NCI-H510A treated with DMSO at 0.1 percent for 48 hours (cell line): ENCODE results near the gene PLEKHJ1.

Experiments
- DNase-seq: peaks from one replicate; lab custom pipeline; 2025; lab: John Stamatoyannopoulos, UW

Gene PLEKHJ1

DNA sequence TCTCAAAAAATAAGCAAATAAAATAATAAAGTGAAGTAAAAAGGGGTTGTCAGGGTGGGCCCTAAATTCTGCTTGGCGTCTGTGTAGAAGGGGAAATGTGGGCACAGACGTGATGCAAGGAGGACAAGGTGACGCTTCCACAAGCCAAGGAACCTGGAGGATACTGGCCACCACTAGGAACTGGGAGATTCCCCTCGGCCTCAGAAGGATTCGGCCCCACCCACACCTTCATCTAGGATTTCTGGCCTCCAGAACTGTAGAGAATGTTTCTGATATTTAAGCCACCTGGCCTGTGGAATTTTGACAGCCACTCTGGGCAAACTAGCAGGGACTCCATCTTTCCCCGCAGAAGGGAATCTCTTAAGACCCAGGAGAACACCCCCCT is 1.1 kb downstream of the PLEKHJ1 start:
- no peak for DNase-seq

DNA sequence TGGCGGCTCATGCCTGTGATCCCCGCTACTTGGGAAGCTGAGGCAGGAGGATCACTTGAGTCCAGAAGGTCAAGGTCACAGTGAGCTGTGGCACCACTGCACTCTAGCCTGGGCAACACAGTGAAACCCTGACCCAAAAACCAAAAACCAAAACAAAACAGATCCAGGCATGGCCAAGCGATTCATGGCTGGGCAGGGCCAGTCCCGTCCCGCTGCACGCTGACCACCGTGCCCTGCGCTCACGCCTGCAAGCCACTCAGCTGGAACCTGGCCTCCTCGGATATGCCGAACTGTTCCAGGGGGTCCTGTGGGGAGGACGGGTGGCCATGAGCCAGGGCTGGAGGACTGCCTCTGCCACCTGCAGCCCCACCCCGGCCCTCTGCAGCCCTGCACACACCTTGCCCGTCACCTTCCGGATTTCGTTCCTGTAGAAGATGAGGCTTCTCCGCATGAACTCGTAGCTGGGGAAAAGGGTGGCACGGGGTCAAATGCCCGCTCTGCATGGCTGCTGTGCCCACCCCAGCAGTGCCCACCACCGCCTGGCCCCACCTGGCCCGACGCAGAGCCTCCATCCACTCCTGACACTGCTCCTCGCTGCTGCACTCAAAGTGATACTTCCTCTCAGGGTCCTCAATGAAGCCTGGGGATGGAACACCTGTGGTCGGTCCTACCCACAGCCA is 2.4 kb downstream of the PLEKHJ1 start:
- DNase-seq, result no peak

DNA sequence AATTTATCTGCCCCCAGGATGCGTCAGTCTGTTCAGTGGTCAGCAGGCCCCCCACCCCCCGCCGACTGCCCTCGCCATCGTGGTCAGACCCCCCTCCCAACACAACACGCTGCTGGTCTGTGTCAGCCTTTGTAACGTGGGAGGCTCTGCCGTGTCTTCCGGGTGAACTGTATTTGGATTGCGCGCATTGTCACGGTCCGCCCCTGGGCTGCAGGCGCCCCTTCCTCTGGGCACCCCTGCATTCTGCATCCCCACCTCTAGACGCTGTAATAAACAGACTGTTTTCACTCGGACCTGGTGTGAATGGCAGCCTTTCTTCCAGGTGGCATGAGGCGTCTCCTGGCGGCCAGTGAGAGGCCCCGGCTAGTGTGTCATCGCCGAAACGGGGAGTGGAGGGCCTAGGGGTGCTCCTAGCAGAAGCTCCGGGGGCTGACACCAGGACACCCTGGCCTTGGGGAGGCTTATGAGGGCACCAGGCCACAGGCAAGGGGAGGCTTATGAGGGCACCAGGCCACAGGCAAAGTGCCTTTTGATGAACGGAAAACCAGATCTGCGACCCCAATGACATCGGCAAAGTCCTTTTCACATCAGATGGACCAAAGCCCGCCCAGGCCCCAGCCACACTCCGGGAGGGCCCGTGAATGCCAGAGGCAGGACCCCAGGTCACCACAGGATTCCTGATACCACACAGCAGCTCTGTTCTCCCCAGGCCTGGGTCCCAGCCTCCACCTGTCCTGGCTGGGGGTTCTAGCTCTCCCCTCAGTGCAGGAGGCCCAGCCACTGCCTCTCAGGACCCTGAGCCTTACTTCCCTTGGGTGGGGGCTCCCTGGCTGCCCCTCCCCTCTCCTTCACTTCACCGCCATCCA is 3.6 kb downstream of the PLEKHJ1 start:
- no peak for DNase-seq

DNA sequence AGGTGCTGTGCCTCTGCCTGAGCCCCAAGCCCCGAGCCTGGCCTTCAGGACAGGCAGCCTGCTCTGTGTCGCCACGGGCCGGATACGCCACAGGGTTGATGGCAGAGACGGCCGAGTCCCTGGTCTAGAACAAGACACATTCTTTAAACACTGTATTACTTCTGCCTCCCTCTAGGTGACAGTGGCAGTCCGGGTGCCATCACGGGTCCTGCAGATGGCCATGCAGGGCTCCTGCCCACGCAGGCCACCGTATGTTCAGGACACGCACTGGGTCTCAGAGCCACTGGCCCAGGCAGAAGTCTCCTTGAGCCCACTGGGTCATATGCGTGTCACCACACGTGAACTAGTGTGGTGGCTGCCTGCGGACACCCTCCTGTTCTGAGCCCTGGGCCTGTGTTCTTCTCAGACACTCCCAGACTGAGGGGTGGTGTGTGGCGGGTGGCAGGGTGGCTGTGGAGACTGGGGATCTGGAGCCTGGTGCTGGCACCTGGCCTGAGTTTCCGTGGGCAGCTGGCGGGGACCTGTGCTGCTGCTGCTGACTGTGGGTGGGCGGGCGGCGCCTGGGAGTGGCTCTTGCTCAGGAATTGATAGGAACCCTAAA is 4.4 kb downstream of the PLEKHJ1 start:
- no peak for DNase-seq

DNA sequence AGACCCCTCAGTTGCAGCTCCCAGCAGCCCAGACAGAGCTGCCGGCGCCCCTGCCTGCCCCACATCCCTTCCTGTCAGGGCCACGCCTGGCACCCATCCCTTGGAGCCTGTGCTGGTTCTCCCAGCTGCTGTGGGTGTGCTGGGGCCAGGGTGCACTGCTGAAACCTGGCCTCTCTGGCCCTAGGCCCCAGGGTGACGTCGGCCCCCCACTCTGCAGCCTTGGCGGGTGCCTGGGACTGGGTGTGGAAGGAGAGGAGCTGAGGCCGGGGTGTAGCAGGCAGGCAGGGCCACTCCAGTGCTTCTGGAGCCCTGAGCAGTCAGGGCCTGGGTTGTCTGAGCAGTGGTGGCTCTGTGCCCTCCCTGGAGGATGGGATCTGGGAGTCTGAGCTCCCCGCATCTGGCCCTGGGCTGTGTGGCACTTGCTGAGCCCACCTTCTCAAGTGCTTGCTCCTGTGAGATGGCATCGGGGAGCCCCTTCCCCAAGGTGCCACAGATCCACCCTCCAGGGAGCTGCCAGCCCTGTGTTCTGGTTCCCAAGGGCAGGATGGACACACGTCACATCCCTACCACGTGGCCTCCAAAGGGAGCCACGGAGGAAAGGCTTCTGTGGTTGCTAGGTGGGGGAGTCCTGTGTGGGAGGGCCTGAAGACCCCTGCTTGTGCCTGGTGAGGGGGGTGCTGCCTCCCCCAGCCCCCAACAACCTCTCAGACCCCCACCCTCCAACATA is 5.2 kb downstream of the PLEKHJ1 start:
- DNase-seq, result no peak

DNA sequence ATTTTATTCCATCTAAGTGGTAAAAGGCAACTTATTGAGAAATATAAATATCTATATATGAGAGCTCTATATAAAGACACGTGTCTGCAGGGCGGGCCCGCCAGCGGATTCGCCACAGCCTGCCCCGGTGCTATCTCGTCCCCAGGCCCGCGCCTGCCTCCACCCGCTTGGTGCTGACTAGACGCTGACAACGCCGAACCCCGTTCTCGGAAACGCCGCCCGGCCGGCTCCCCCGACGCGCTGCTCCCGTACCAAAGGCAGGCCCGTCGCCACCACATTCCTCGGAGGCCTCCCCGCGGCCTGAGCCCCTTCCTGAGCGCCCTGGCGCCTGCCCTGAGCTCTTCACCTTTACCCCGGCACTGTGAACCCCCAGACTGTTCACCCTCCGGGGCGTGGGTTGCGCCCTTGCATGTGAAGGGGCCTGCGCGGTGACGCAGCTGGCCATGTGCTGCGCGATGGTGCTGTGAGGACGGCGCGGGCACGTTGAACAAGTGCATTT is 6.0 kb downstream of the PLEKHJ1 start:
- no peak for DNase-seq

DNA sequence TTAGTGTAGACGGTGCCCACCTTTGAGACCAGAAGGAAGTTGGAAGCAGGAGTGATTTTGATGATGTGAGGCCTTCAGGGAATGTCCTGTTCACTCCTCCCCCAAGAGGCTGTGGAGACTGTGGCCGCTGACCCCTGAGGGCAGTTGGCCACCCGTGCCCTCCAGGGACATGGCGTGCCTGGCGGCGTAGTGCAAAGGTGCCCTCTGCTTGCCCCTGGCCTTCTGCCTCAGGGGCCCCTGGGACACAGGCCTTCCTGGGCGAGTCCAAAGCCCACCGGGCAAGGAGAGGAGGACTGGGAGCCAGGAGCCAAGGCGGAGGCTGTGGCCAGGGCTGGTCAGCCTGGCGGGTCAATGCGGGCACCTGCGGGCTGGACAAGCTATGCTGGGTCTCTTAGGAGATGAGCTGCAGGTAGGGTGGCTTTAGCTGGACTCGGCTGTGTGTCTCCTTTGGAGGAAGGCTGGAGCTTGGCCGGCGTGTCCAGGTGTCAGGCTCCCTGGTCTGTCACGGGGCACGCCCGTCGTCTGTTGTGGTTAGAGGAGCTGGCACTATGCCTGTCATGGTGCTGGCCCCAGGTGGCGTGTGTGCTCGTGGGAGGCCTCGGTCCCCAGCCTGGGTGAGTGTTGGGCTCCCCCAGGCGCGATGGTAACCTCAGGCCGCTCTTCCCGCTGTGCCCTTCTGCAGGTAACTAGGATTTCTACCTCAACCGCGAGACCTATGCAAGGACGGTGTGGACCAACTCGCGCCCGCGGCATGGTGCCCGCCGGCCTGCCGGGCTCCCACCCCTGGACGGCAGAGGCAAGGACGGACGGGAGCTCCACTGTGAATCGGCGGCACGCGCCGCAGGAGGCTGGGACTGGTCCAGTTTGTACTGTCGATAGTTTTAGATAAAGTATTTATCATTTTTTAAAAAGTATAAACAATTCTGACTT is 6.8 kb downstream of the PLEKHJ1 start:
- no peak for DNase-seq

DNA sequence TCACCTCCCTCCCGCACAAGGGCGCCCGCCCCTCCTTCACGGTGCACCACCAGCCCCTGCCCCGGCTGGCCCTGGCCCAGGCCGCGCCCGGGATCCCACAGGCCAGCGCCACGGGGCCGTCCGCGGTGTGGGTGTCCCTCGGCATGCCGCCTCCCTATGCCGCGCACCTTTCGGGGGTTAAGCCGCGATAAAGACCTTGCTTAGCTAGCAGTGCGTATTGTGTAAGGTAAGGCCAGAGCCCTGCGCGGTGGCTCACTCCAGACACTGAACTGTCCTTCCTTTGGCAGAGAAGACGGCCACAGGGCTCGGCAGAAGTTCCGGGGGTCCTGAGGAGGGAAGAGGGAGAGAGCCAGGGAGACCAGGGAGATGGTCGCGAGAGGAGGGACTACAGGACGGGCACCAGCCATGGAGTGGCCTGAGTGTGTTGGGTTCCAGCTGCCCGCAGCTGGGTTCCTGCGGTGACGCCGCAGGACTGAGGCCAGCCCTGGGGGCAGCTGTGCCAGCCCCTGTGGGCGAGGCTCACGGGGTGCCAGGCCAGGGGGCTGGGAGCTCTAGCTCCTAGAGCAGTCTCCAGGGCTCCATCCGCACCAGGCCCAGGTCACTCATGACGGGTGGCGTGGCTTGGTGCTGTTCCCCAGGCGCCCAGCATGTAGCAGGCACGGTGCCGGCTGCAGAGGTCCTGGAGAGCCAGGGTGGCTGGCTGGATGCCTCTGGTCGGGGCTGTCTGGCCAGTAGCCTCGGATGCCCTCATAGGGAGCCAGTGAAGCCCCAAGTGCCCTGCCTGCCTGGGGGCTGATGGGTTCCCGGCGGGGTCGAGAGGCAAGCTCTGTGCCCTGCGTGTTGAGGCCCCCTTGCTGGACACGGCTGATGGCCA is 7.7 kb downstream of the PLEKHJ1 start:
- no peak for DNase-seq

DNA sequence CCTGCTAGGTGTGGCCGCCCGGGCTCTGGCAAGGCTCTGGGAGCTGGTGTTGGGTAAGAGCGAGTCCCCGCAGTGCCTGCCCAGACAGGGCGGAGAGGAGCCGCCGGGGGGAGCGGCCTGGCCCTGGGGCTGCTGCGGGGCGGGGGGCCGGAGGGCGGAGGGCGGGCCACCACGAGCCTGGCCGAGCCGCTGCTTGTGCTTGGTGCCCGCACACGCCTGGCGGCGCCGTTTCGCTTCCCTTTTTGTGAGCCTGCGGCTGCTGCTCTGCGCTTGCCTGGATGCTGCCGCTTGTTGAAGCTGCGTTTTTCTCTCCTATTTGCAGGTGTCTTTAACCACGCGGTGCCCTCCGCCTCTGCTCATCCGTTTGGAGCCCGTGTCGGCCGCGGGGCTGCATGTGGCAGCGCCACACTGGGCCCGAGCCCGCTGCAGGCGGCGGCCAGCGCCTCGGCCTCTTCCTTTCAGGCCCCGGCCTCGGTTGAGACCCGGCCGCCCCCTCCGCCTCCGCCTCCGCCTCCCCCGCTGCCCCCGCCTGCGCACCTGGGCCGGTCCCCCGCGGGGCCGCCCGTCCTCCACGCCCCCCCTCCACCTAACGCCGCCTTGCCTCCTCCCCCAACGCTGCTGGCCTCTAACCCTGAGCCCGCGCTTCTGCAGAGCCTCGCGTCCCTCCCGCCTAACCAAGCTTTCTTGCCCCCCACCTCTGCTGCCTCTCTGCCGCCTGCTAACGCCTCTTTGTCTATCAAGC is 8.5 kb downstream of the PLEKHJ1 start:
- DNase-seq, result no peak

DNA sequence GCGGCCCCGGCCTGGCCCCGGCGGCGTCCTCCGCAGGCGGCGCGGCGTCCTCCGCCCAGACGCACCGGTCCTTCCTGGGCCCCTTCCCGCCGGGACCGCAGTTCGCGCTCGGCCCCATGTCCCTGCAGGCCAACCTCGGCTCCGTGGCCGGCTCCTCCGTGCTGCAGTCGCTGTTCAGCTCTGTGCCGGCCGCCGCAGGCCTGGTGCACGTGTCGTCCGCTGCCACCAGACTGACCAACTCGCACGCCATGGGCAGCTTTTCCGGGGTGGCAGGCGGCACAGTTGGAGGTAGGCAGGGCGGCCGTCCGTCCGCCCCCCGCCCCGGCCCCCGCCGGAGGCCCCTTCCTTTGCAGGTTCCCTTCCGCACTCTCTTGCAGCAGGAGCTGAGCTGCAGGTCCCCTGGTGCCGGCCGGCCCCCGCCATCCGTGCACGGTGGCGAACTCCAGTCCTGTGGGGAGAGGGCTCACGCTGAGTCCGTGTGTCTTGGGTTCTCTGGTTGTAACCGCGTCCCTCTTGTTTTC is 9.2 kb downstream of the PLEKHJ1 start:
- DNase-seq, result no peak

DNA sequence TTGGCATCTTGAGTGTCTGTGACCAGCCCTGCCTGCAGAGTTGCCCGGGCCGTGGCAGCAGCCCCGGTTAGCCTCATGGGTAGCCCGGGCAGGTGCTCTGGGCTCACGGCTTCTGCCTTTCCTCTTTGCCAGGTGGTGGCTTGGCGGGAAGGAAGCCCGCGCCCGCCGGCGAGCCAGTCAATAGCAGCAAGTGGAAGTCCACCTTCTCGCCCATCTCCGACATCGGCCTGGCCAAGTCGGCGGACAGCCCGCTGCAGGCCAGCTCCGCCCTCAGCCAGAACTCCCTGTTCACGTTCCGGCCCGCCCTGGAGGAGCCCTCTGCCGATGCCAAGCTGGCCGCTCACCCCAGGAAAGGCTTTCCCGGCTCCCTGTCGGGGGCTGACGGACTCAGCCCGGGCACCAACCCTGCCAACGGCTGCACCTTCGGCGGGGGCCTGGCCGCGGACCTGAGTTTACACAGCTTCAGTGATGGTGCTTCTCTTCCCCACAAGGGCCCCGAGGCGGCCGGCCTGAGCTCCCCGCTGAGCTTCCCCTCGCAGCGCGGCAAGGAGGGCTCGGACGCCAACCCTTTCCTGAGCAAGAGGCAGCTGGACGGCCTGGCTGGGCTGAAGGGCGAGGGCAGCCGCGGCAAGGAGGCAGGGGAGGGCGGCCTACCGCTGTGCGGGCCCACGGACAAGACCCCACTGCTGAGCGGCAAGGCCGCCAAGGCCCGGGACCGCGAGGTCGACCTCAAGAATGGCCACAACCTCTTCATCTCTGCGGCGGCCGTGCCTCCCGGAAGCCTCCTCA is 9.9 kb downstream of the PLEKHJ1 start:
- DNase-seq, result no peak

DNA sequence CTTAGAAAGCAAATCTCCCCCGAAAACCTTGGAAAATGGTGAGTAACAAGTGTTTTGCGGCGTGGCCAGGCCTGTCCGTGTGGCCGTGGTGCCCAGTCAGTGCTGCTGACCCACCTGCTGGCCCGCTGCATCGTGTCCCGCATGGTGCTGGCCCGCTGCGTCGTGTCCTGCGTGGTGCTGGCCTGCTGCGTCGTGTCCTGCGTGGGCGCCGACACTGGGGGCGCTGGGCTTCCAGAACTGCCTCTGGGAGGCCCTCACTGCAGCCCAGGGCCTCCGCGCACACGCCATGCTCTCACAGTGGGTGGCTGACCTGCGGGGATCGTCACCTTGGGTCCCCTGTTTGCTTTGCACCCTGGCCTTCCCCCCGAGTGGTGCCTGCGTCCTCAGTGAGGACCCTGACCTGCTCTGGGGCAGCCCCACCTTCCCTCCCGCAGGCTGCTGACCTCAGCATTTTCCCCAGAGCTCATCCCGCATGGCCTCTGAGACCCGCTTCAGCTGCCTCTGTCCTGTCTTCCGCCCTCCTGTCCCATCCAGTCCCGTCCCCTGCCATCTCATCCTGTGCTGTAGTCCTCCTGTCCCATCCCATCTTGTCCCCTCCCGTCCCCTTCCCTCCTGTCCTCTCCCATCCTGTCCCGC is 10.6 kb downstream of the PLEKHJ1 start:
- DNase-seq, result no peak

DNA sequence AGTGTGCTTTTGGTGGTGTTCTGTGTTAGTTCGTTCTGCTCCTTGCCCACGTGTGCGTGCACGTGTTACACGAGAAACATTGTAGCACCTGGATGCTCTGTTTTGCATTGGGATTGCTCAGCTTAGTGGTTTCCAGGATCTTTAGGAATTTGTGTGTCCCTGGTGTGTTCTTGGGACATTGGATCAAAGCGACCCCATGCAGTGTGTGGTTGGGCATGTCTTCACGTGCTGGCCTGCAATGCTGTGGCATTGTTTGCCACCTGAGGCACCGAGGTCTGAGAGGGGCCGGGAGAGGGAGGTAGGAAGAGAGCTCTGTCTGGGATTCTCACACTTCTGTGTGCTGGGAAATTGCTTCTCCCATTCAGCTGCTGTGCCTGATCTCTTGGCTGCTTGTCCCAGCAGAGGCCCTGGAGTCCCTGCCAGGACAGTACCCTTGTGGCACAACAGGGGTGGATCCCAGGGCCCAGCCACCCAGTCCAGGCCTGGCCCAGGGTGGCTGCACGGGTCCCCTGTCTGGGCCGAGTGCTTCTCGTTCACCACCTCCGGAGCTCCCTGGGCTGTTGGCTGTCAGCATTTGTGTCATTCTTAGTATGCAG is 11.3 kb downstream of the PLEKHJ1 start:
- DNase-seq, result no peak

DNA sequence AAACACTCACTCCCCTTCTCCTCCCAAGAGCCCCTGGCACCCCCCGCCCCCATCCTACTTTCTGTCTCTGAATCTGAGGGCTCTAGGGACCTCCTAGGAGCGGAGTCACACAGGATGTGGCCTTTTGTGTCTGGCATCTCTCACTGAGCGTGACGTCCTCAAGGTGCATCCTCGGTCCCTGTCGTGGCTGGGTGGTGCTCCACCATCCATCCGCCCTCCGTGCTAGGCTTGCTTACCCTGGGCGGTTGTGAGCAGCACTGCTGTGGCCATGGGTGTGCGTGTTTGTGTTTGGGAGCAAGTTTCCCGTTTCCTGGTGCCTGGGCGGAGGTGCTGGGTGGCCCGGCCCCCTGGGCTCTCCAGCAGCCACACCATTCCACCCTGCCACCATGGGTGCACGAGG is 12.2 kb downstream of the PLEKHJ1 start:
- no peak for DNase-seq

DNA sequence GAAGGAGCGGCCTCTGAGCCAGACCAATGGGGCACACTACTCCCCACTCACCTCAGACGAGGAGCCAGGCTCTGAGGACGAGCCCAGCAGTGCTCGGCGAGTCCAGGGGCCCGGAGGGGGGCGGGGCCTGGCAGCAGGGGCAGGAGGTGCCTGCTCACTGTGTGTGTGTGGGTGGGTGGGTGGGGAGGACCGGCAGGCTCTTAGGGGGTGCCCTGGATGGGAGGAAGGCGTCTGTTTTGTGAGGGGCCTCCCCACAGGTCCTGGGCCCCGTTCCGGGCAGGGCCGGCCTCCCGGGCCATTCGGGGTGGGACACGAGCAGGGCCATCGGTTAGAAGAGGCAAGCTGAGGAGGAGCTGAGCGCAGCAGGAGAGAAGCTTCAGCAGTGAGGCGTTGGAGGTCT is 12.7 kb downstream of the PLEKHJ1 start:
- DNase-seq, result no peak

DNA sequence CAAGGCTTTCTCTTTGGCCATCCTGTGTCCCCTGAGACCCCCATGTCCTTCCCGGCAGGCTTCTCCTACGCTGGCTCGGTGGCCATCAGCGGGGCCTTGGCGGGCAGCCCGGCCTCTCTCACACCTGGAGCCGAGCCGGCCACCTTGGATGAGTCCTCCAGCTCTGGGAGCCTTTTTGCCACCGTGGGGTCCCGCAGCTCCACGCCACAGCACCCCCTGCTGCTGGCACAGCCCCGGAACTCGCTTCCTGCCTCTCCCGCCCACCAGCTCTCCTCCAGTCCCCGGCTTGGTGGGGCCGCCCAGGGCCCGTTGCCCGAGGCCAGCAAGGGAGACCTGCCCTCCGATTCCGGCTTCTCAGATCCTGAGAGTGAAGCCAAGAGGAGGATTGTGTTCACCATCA is 14.2 kb downstream of the PLEKHJ1 start:
- no peak for DNase-seq

DNA sequence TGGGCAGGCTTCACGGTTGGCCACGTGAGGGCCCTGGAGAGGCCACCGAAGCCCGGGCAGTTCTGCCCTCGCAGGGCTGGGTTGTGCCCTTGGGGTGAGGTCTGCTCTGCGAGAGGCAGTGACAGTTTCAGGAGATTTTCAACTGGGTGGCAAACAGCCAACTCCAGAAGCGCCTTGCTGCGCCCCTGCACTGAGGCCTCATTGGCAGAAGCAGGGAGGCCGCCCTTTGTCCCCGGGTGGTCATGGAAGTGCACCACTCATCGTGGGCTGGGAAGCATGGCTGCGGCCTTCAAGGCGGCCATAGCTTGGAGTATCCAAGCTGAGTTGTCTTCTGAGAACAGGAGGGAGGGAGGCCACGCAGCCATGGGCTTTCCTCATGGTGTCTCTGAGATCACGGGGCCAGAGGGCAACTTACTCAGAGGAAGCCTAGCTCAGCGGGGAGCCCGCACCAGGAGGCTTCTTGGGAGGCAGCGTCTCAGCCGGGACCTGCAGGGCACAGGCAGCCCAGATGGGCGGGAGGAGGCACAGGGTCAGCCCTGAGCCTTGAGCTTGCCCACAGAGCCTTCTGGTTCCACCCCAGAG is 14.8 kb downstream of the PLEKHJ1 start:
- DNase-seq, result no peak
